PC-3 (cell line): ENCODE measurements around the gene PARP12. TPM values are rescaled to one million over a fixed set of nuclear protein-coding genes. Genes with fewer than 3 reads are reported as not detected.

Experiments
- ATAC-seq: fragments of 200-7000 bp; cut with Tn5 transposase; 2 replicates; pipeline ENCODE4 v1.9.1; 2020; ENCODE audit warnings: mild to moderate bottlenecking, moderate library complexity
- BruUV-seq: library from RNA; stranded (reverse); fragments of 400-500 nt; replicated peaks from 2 replicates; lab custom pipeline; 2021; lab: Mats Ljungman, UMichigan
- CTCF ChIA-PET: fragments of 300-600 bp; sonication (Branson Sonifier 250); formaldehyde crosslinking; loops from one replicate; lab custom pipeline; 2022; ENCODE audit warnings: antibody characterized with exemption; lab: Charles Lee
- POLR2A ChIA-PET: fragments of 300-600 bp; sonication (Branson Sonifier 250); formaldehyde crosslinking; loops from one replicate; lab custom pipeline; 2022; ENCODE audit warnings: antibody characterized with exemption; ENCODE audit not compliant: unreplicated experiment; lab: Charles Lee
- DNase-seq: peaks from one replicate; pipeline ENCODE4 v3.0.0-alpha.2; 2015
- H2AFZ ChIP-seq: fragments of 300-600 bp; sonication (generic); 2 replicates; pipeline ENCODE4 v1.6.0; 2016; ENCODE audit warnings: antibody characterized with exemption, low read length
- H3F3A ChIP-seq: fragments of 300-600 bp; sonication (generic); one replicate; pipeline ENCODE4 v1.6.0; 2017; ENCODE audit warnings: antibody characterized with exemption, low read length, control low read depth, mild to moderate bottlenecking; ENCODE audit not compliant: unreplicated experiment
- H3K27ac ChIP-seq: fragments of 300-600 bp; sonication (generic); 2 replicates; pipeline ENCODE4 v1.5.1; 2016; ENCODE audit warnings: mild to moderate bottlenecking, low read length
- H3K27me3 ChIP-seq: fragments of 300-600 bp; sonication (generic); 2 replicates; pipeline ENCODE4 v1.6.1; 2016; ENCODE audit warnings: low read length, mixed read lengths
- H3K36me3 ChIP-seq: fragments of 300-600 bp; sonication (generic); 2 replicates; pipeline ENCODE4 v1.6.1; 2016; ENCODE audit warnings: low read depth, mixed run types, low read length, mixed read lengths
- H3K4me1 ChIP-seq: fragments of 300-600 bp; sonication (generic); 2 replicates; pipeline ENCODE4 v1.5.1; 2016; ENCODE audit warnings: low read length; ENCODE audit not compliant: insufficient read depth
- H3K4me2 ChIP-seq: fragments of 300-600 bp; sonication (generic); 2 replicates; pipeline ENCODE4 v1.6.0; 2016; ENCODE audit warnings: low read length
- H3K4me3 ChIP-seq: fragments of 300-600 bp; sonication (generic); 2 replicates; pipeline ENCODE4 v1.5.1; 2016; ENCODE audit warnings: mild to moderate bottlenecking, low read length, mixed read lengths
- H3K79me2 ChIP-seq: fragments of 300-600 bp; sonication (generic); 2 replicates; pipeline ENCODE4 v1.6.1; 2017; ENCODE audit warnings: low read length, mixed read lengths
- H3K9ac ChIP-seq: fragments of 300-600 bp; sonication (generic); 2 replicates; pipeline ENCODE4 v1.6.0; 2016; ENCODE audit warnings: mild to moderate bottlenecking, low read length
- H3K9me2 ChIP-seq: fragments of 300-600 bp; sonication (generic); replicated peaks from 2 replicates; pipeline ENCODE4 v1.6.1; 2016; ENCODE audit warnings: mixed run types, low read length, mixed read lengths
- H3K9me3 ChIP-seq: fragments of 300-600 bp; sonication (generic); 2 replicates; pipeline ENCODE4 v1.6.1; 2016; ENCODE audit warnings: low read length, mixed read lengths
- H4K20me1 ChIP-seq: fragments of 300-600 bp; sonication (generic); 2 replicates; pipeline ENCODE4 v1.6.1; 2016; ENCODE audit warnings: low read length, mixed read lengths
- EZH2 ChIP-seq: fragments of 300-600 bp; sonication (generic); IDR thresholded peaks from one replicate; pipeline ENCODE4 v1.6.1; 2017; ENCODE audit warnings: antibody characterized with exemption, mild to moderate bottlenecking, low read length; ENCODE audit not compliant: unreplicated experiment
- EZH2phosphoT487 ChIP-seq: fragments of 300-600 bp; sonication (generic); IDR thresholded peaks from 2 replicates; pipeline ENCODE4 v1.6.1; 2018; ENCODE audit warnings: mild to moderate bottlenecking, antibody characterized with exemption, low read length, borderline replicate concordance
- intact Hi-C: fragments of 100-400 bp; cut with micrococcal nuclease; formaldehyde crosslinking; loops from 2 replicates; pipeline ENCODE4 v1.9.0; 2023
- total RNA-seq: library from RNA; depleted of rRNA; stranded (reverse); fragments of >200 nt; gene quantifications from 2 replicates; pipeline ENCODE4 v1.2.3, GENCODE V29; 2014
- TF ChIP-seq, protein P1 (sequence below): fragments of 300-600 bp; sonication (generic); conservative IDR thresholded peaks from 2 replicates; pipeline ENCODE4 v1.5.1; 2017; ENCODE audit warnings: antibody characterized with exemption, low read depth, mild to moderate bottlenecking, low read length

The PARP12 gene
- total RNA-seq, 1 experiment from 2014 or later: 28.1 TPM

DNA sequence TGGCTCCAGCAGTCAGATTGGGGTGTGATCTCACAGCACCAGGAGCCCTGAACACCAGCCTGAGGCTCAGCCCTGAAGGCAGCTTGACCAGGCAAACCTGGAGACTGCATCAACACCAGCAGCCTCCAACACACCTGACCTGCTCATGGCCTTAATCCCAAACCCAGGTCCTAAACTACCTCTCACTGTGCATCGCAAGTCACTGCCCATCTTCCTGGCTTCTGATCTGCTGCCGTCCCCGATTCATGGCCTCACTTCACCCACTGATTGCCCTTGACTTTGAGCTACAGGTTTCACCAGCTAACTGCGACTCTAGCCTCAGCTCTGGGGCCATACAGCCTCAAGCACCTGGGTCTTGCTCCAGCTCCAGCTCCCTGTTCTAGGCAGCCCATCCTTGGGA lies 49.1 kb downstream of the PARP12 start:
- Histone ChIP-seq H2AFZ (no peak overlapping the region), H3F3A (no peaks in the 10 kb centered on the region), H3K4me3 (no peak overlapping the region), H3K9me3 (no peaks in the 10 kb centered on the region), H3K27ac (no peak overlapping the region), H4K20me1 (no peaks in the 10 kb centered on the region), H3K4me1 (no peaks in the 10 kb centered on the region), H3K4me2 (no peak overlapping the region), H3K79me2 (no peaks in the 10 kb centered on the region), H3K27me3 (no peaks in the 10 kb centered on the region), H3K36me3 (no peaks in the 10 kb centered on the region), H3K9ac (no peak overlapping the region), H3K9me2 (no peaks in the 10 kb centered on the region)
- DNase-seq (no peak), ATAC-seq (no peak)
- ChIA-PET POLR2A (no interaction called here), CTCF (no interaction called here)
- TF ChIP-seq, protein P1, sequence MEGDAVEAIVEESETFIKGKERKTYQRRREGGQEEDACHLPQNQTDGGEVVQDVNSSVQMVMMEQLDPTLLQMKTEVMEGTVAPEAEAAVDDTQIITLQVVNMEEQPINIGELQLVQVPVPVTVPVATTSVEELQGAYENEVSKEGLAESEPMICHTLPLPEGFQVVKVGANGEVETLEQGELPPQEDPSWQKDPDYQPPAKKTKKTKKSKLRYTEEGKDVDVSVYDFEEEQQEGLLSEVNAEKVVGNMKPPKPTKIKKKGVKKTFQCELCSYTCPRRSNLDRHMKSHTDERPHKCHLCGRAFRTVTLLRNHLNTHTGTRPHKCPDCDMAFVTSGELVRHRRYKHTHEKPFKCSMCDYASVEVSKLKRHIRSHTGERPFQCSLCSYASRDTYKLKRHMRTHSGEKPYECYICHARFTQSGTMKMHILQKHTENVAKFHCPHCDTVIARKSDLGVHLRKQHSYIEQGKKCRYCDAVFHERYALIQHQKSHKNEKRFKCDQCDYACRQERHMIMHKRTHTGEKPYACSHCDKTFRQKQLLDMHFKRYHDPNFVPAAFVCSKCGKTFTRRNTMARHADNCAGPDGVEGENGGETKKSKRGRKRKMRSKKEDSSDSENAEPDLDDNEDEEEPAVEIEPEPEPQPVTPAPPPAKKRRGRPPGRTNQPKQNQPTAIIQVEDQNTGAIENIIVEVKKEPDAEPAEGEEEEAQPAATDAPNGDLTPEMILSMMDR: no peak
- TF ChIP-seq EZH2phosphoT487: no peak
- TF ChIP-seq EZH2: no peak
- BruUV-seq: no TSS peak
- intact Hi-C loops: no loop called here

DNA sequence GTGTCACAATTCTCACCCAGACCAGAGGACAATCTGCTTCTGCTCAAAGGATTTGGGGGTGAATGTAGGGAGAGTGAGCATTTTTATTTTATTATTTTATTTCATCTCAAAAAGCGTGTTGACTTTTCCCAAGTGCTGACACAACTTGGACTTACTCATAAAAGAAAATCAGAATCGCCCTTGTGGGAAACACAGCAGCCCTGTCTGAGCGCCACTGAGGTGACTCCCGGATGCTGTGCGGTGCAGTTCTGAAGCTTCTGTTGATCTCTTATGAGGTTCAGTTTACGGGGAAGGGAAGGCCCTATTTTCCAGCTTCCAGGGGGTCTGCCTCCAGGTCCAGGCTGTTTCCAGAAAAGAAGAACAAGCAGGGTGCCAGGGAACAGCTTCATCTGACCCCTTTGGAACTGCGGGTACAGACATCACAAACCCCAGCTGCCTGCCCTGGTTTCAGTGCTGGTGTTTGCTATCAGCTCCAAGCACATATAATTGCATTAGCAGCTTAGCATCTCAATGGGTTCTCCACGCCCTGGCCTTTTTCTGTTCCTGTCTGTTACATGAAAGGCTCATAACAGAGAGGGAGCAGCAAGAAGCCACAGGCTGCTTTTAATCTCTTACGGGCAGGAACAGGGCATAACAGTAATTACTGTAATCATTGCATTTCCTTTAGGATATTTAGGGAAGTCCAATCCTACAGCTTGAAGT lies 52.4 kb downstream of the PARP12 start:
- Histone ChIP-seq H3K4me1 (no peaks in the 10 kb centered on the region), H4K20me1 (no peaks in the 10 kb centered on the region), H3K79me2 (no peaks in the 10 kb centered on the region), H3K36me3 (no peaks in the 10 kb centered on the region), H3K4me3 (no peak overlapping the region), H3K27ac (no peak overlapping the region), H2AFZ (no peak overlapping the region), H3K9ac (no peak overlapping the region), H3F3A (no peaks in the 10 kb centered on the region), H3K4me2 (no peak overlapping the region), H3K27me3 (no peaks in the 10 kb centered on the region), H3K9me2 (no peaks in the 10 kb centered on the region), H3K9me3 (no peaks in the 10 kb centered on the region)
- POLR2A ChIA-PET: interaction anchor here (0.6 kb wide), 1 partner anchor 173 kb away, joined by 3 read pairs; no protein-coding TSS in a partner anchor
- TF ChIP-seq EZH2 (no peak), EZH2phosphoT487 (no peak)
- TF ChIP-seq, protein P1: no peak
- BruUV-seq: no TSS peak
- no peak for ATAC-seq
- intact Hi-C loops: no loop called here
- CTCF ChIA-PET: no interaction called here
- no peak for DNase-seq

DNA sequence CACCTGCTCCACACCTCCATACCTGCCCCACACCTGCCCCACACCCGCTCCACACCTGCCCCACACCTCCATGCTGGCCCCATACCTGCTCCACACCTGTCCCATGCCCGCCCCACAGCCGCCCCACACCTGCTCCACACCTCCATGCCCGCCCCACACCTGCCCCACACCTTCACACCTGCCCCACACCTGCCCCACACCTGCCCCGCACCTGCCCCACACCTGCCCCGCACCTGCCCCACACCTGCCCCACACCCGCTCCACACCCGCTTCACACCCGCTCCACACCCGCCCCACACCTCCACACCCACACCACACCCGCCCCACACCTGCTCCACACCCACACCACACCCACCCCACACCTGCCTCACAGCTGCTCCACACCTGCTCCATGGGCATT lies 53.0 kb downstream of the PARP12 start:
- H3F3A ChIP-seq: no peaks in the 10 kb centered on the region
- no peak overlapping the region for H3K4me3 ChIP-seq
- H4K20me1 ChIP-seq: no peaks in the 10 kb centered on the region
- no peaks in the 10 kb centered on the region for H3K27me3 ChIP-seq
- H3K4me2 ChIP-seq: no peak overlapping the region
- H3K9me2 ChIP-seq: no peaks in the 10 kb centered on the region
- no peak overlapping the region for H3K9ac ChIP-seq
- no peaks in the 10 kb centered on the region for H3K36me3 ChIP-seq
- no peaks in the 10 kb centered on the region for H3K9me3 ChIP-seq
- TF ChIP-seq EZH2 (no peak), EZH2phosphoT487 (no peak)
- TF ChIP-seq, protein P1: no peak
- CTCF ChIA-PET: no interaction called here
- DNase-seq: no peak
- ATAC-seq: no peak
- no peak overlapping the region for H2AFZ ChIP-seq
- no peaks in the 10 kb centered on the region for H3K4me1 ChIP-seq
- H3K27ac ChIP-seq: no peak overlapping the region
- intact Hi-C loops: loop anchor here (10.0 kb wide), 1 partner anchor 575 kb away; no protein-coding TSS in a partner anchor
- no peaks in the 10 kb centered on the region for H3K79me2 ChIP-seq
- POLR2A ChIA-PET: interaction anchor here (0.6 kb wide), 1 partner anchor 172 kb away, joined by 3 read pairs; no protein-coding TSS in a partner anchor
- no TSS peak for BruUV-seq
